ENCODE data around the gene RFK.

Gene RFK

GRCh38 chr9:76433406-76433805 is 39.2 kb upstream of the RFK start:
- no peak for TF ChIP-seq CTCF (IDR thresholded peaks at IDR 0.05; ENCODE audit: low read depth, low read length, missing control alignments)
- no peak for DNase-seq (ENCODE audit: low read depth)
- no peak overlapping the region for H3K4me3 ChIP-seq (ENCODE audit: low read depth, low read length)

GRCh38 chr9:76431601-76432000 is 37.4 kb upstream of the RFK start:
- TF ChIP-seq CTCF (IDR thresholded peaks at IDR 0.05; ENCODE audit: low read depth, low read length, missing control alignments): no peak
- DNase-seq (ENCODE audit: low read depth): no peak
- H3K4me3 ChIP-seq (ENCODE audit: low read depth, low read length): no peak overlapping the region

GRCh38 chr9:76426807-76427419 is 32.7 kb upstream of the RFK start:
- DNase-seq (ENCODE audit: low read depth): no peak
- no peak overlapping the region for H3K4me3 ChIP-seq (ENCODE audit: low read depth, low read length)
- no peak for TF ChIP-seq CTCF (IDR thresholded peaks at IDR 0.05; ENCODE audit: low read depth, low read length, missing control alignments)

- no peak for TF ChIP-seq CTCF (IDR thresholded peaks at IDR 0.05; ENCODE audit: low read depth, low read length, missing control alignments)
- no peak overlapping the region for H3K4me3 ChIP-seq (ENCODE audit: low read depth, low read length)
- DNase-seq (ENCODE audit: low read depth): no peak
These were observed 31.6 kb upstream of the RFK start for GRCh38 chr9:76425677-76426453.

GRCh38 chr9:76424491-76424890 is 30.3 kb upstream of the RFK start:
- no peak for DNase-seq (ENCODE audit: low read depth)
- no peak for TF ChIP-seq CTCF (IDR thresholded peaks at IDR 0.05; ENCODE audit: low read depth, low read length, missing control alignments)
- H3K4me3 ChIP-seq (ENCODE audit: low read depth, low read length): no peak overlapping the region

GRCh38 chr9:76423216-76424177 is 29.3 kb upstream of the RFK start:
- H3K4me3 ChIP-seq (ENCODE audit: low read depth, low read length): no peak overlapping the region
- DNase-seq (ENCODE audit: low read depth): no peak
- no peak for TF ChIP-seq CTCF (IDR thresholded peaks at IDR 0.05; ENCODE audit: low read depth, low read length, missing control alignments)

Data from GM12864 (cell line).